Upper lobe of left lung (tissue), 4 donors: ENCODE measurements around the gene KDM6B.

Experiments
- POLR2A ChIP-seq, 4 donors: fragments of 450-650 bp; IDR thresholded peaks; one replicate each; pipeline ENCODE4 v1.5.1; 2016 to 2017; ENCODE audit warnings: antibody characterized with exemption in 4 of 4, mild to moderate bottlenecking in 2 of 4
- POLR2AphosphoS5 ChIP-seq, 2 donors: sonication (generic); formaldehyde crosslinking; IDR thresholded peaks; one replicate each; pipeline ENCODE4 v1.5.1; 2017; ENCODE audit warnings: antibody characterized with exemption in 2 of 2
- TF ChIP-seq, protein P1 (sequence below), 6 experiments: fragments of 450-650 bp in 4 of 6; fragments of 200-600 bp in 2 of 6; sonication (generic) in 2 of 6; IDR thresholded peaks; one replicate each; pipeline ENCODE4 v1.5.1; 2016 to 2019; ENCODE audit warnings: antibody characterized with exemption in 6 of 6

DNA sequence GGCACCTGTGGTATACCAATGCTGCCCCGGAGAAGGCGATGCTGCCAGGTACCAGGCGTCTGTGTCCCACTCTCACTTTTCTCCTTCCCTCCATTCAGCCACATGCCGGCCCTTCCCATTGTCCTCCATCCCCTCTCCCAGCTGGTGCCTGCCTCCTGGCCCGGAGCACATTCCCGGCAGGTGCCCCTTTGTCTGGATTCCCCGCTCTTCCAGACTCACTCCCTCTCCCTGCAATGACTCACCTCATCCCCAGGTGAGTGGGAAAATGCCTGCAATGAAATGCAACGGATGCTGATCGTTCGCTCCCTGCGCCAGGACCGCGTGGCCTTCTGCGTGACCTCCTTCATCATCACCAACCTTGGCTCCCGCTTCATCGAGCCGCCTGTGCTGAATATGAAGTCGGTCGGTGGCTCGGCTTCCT is 10.4 kb upstream of the KDM6B start:
- TF ChIP-seq, protein P1, sequence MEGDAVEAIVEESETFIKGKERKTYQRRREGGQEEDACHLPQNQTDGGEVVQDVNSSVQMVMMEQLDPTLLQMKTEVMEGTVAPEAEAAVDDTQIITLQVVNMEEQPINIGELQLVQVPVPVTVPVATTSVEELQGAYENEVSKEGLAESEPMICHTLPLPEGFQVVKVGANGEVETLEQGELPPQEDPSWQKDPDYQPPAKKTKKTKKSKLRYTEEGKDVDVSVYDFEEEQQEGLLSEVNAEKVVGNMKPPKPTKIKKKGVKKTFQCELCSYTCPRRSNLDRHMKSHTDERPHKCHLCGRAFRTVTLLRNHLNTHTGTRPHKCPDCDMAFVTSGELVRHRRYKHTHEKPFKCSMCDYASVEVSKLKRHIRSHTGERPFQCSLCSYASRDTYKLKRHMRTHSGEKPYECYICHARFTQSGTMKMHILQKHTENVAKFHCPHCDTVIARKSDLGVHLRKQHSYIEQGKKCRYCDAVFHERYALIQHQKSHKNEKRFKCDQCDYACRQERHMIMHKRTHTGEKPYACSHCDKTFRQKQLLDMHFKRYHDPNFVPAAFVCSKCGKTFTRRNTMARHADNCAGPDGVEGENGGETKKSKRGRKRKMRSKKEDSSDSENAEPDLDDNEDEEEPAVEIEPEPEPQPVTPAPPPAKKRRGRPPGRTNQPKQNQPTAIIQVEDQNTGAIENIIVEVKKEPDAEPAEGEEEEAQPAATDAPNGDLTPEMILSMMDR (IDR thresholded peaks at IDR 0.05) = no peak
- no peak for TF ChIP-seq POLR2A (IDR thresholded peaks at IDR 0.05)
- no peak for TF ChIP-seq POLR2AphosphoS5 (IDR thresholded peaks at IDR 0.05)
